OCI-LY1 (cell line): ENCODE measurements around the gene OR10A6.

Source experiments
- EZH2 ChIP-seq: fragments of 200-600 bp; sonication (generic), shearing (Covaris generic); IDR thresholded peaks from 2 replicates; pipeline ENCODE4 v1.8.0; 2017; ENCODE audit warnings: borderline replicate concordance, mixed run types, mild to moderate bottlenecking, antibody characterized with exemption, low read length, moderate library complexity, mixed read lengths
- TF ChIP-seq, protein P1 (sequence below): fragments of 200-600 bp; sonication (generic), shearing (Covaris generic); IDR thresholded peaks from 2 replicates; pipeline ENCODE4 v1.5.1; 2017; ENCODE audit warnings: mild to moderate bottlenecking, antibody characterized with exemption, low read length, moderate library complexity, mixed read lengths

DNA sequence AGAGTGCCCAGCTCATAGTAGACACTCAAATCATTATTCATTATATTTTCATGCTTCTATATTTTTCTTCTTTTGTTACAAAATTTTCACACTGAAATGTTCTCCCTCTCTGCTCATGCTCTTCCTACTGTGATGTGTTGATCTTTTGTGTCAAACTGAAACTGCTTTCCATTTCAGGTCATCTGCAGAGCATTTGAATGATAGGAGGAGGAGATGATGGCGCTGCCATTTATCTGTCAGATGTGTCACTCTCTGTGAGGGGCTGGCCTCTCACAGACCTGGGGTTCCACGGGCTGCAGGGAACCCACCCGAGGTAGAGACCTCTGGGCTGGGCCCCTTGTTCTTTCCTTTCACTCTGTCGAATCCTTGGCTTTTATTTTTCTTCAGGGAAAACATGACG, 41.1 kb downstream of the OR10A6 start:
- TF ChIP-seq, protein P1, sequence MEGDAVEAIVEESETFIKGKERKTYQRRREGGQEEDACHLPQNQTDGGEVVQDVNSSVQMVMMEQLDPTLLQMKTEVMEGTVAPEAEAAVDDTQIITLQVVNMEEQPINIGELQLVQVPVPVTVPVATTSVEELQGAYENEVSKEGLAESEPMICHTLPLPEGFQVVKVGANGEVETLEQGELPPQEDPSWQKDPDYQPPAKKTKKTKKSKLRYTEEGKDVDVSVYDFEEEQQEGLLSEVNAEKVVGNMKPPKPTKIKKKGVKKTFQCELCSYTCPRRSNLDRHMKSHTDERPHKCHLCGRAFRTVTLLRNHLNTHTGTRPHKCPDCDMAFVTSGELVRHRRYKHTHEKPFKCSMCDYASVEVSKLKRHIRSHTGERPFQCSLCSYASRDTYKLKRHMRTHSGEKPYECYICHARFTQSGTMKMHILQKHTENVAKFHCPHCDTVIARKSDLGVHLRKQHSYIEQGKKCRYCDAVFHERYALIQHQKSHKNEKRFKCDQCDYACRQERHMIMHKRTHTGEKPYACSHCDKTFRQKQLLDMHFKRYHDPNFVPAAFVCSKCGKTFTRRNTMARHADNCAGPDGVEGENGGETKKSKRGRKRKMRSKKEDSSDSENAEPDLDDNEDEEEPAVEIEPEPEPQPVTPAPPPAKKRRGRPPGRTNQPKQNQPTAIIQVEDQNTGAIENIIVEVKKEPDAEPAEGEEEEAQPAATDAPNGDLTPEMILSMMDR: no peak
- TF ChIP-seq EZH2: no peak
